Hepatic stellate cell (primary cell): ENCODE measurements around the gene TOR1A.

ENCODE experiments used
- DNase-seq: peaks from one replicate; pipeline ENCODE4 v3.0.0; 2011; ENCODE audit warnings: low spot score

Gene TOR1A

GRCh38 chr9:129851821-129852220 is 27.9 kb upstream of the TOR1A start:
- DNase-seq: no peak

GRCh38 chr9:129850821-129851550 is 27.1 kb upstream of the TOR1A start:
- no peak for DNase-seq

- no peak for DNase-seq
Measured at GRCh38 chr9:129849901-129850300, 26.0 kb upstream of the TOR1A start.

GRCh38 chr9:129848712-129849441 is 24.9 kb upstream of the TOR1A start:
- DNase-seq: no peak

GRCh38 chr9:129845373-129845772 is 21.4 kb upstream of the TOR1A start:
- DNase-seq: no peak

- no peak for DNase-seq
Measured at GRCh38 chr9:129841071-129841470, 17.1 kb upstream of the TOR1A start.

GRCh38 chr9:129840034-129840433 is 16.1 kb upstream of the TOR1A start:
- DNase-seq: no peak

GRCh38 chr9:129839324-129840023 is 15.5 kb upstream of the TOR1A start:
- no peak for DNase-seq

GRCh38 chr9:129838707-129839259 is 14.8 kb upstream of the TOR1A start:
- DNase-seq: peak; percentile 71

- DNase-seq: no peak
Measured at GRCh38 chr9:129836311-129837007, 12.5 kb upstream of the TOR1A start.

GRCh38 chr9:129835860-129836223 is 11.9 kb upstream of the TOR1A start:
- no peak for DNase-seq

- DNase-seq: peak; percentile 96
Measured at GRCh38 chr9:129835128-129835859, 11.4 kb upstream of the TOR1A start, which contains the start of the genes C9orf78 and USP20. Gene C9orf78, minus strand, starts transcription at chr9:129835275. Its CDS starts 54 bp downstream, at chr9:129835221. Gene USP20, plus strand, starts transcription at chr9:129835458. Its CDS starts 17,098 bp downstream, at chr9:129852556.

- DNase-seq: peak; percentile 34
Measured at GRCh38 chr9:129834489-129835127, 10.7 kb upstream of the TOR1A start.

- DNase-seq: no peak
Measured at GRCh38 chr9:129832982-129833381, 9.0 kb upstream of the TOR1A start.

- no peak for DNase-seq
Measured at GRCh38 chr9:129828969-129829368, 5.0 kb upstream of the TOR1A start.

GRCh38 chr9:129828051-129828450 is 4.1 kb upstream of the TOR1A start:
- no peak for DNase-seq

- no peak for DNase-seq
Measured at GRCh38 chr9:129826759-129827158, 2.8 kb upstream of the TOR1A start.

- no peak for DNase-seq
Measured at GRCh38 chr9:129826344-129826743, 2.4 kb upstream of the TOR1A start.

- DNase-seq: peak; percentile 32
Measured at GRCh38 chr9:129823542-129823934, 398 bp downstream of the TOR1A start.

GRCh38 chr9:129822898-129823541 is 916 bp downstream of the TOR1A start:
- DNase-seq: peak; percentile 38
